Psoas muscle (tissue), 8 donors: Measurements from ENCODE around the gene FBXW12. TPM values are rescaled to one million over a fixed set of nuclear protein-coding genes. Genes with fewer than 3 reads are reported as not detected.

Experiments
- ATAC-seq, 4 donors: fragments of 200-7000 bp; cut with Tn5 transposase; one replicate each; pipeline ENCODE4 v1.9.1; 2020; ENCODE audit warnings: moderate library complexity in 3 of 4, mild to moderate bottlenecking in 2 of 4
- DNase-seq, 2 donors: peaks; one replicate each; pipeline ENCODE4 v3.0.0-alpha.2; 2020
- H3K27ac ChIP-seq: fragments of 200-600 bp; one replicate; pipeline ENCODE4 v1.8.0; 2022
- H3K27me3 ChIP-seq, 3 donors: fragments of 200-600 bp in 1 of 3; one replicate each; pipeline versions ENCODE4 v1.6.1 to v1.8.0; 2013 to 2022; ENCODE audit warnings: low read length in 2 of 3, mild to moderate bottlenecking in 2 of 3, moderate library complexity in 1 of 3; ENCODE audit not compliant: insufficient read depth in 3 of 3
- H3K36me3 ChIP-seq, 2 donors: fragments of 200-600 bp in 1 of 2; one replicate each; pipeline versions ENCODE4 v1.6.1 to v1.8.0; 2013 to 2022; ENCODE audit warnings: low read depth in 1 of 2, mild to moderate bottlenecking in 1 of 2, moderate library complexity in 1 of 2; ENCODE audit not compliant: insufficient read depth in 1 of 2
- H3K4me1 ChIP-seq: fragments of 200-600 bp; one replicate; pipeline ENCODE4 v1.8.0; 2022
- H3K4me3 ChIP-seq: fragments of 200-600 bp; one replicate; pipeline ENCODE4 v1.8.0; 2022; ENCODE audit warnings: mild to moderate bottlenecking
- H3K9me3 ChIP-seq: fragments of 200-600 bp; one replicate; pipeline ENCODE4 v1.8.0; 2022
- WGBS, 3 donors: extraction: QIAGEN DNeasy Blood & Tissue Kit; methylation state at CpG; one replicate each; pipeline versions ENCODE4 v1.1.6 to v1.1.7; 2013; 5-methylcytosine and 5-hydroxymethylcytosine counted together
- intact Hi-C, 2 donors: fragments of 100-400 bp; cut with DNase I; formaldehyde crosslinking; loops; one replicate each; pipeline versions ENCODE4 v1.11.0 to v1.14.2; 2022
- polyA plus RNA-seq, 3 donors: library from polyadenylated mRNA; stranded (reverse); fragments of 200-250 nt; gene quantifications; one replicate each; pipeline ENCODE4 v1.2.3, GENCODE V29; 2013
- total RNA-seq, 4 donors: library from RNA; stranded (reverse); fragmentation: NEBNext Ultra II Directional in 2 of 4; extraction: Animal tissue kit (Norgen Biotek cat#: 25700) in 2 of 4; gene quantifications; one replicate each; pipeline versions ENCODE4 v1.2.1 to v1.2.4, GENCODE V29; 2021 to 2023
- TF ChIP-seq, protein P1 (sequence below): fragments of 200-600 bp; IDR thresholded peaks from one replicate; pipeline ENCODE4 v1.8.0; 2022; ENCODE audit warnings: antibody characterized with exemption
- donor health status: healthy with polysubstance abuse.
- donor health status: DM: no; HTN: no; CAD: no; lungs with moderate emphysema.
- donor health status: Bipolar disorder and iron deficiency.
- donor health status: healthy.
- donor health status: DM: yes; HTN: yes; CAD: no.
- donor health status: DM: no; HTN: no; CAD: no.
- donor health status: DM: no; HTN: no; CAD: no.
- donor health status: DM: yes; HTN: yes; CAD: no.

FBXW12 gene
- total and polyA plus RNA-seq, 7 donors: 0.01 TPM; not detected in 6

DNA sequence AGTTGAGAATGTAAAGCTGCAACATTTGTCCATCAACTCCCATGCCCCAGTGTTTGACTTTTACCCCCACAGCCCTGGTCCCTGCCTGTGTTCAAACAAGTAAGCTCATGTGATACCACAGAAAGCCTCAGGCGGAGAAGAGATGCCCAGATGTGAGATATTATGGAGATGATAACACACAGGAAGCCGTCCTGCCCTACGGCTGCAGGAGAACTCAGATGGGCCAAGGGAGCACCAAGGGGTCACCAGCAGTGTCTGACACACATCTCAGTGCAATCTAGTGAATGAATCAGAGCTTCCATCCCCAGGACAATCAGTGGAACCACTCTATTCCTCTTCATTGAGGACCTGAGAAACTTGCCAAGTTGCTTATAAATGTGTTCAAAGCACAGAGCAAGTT lies 24.5 kb upstream of the FBXW12 start:
- no peaks in the 10 kb centered on the region for H3K4me1 ChIP-seq
- H3K4me3 ChIP-seq: no peak overlapping the region
- H3K36me3 ChIP-seq: no peaks in the 10 kb centered on the region
- ATAC-seq (no peak), DNase-seq (no peak)
- TF ChIP-seq, protein P1, sequence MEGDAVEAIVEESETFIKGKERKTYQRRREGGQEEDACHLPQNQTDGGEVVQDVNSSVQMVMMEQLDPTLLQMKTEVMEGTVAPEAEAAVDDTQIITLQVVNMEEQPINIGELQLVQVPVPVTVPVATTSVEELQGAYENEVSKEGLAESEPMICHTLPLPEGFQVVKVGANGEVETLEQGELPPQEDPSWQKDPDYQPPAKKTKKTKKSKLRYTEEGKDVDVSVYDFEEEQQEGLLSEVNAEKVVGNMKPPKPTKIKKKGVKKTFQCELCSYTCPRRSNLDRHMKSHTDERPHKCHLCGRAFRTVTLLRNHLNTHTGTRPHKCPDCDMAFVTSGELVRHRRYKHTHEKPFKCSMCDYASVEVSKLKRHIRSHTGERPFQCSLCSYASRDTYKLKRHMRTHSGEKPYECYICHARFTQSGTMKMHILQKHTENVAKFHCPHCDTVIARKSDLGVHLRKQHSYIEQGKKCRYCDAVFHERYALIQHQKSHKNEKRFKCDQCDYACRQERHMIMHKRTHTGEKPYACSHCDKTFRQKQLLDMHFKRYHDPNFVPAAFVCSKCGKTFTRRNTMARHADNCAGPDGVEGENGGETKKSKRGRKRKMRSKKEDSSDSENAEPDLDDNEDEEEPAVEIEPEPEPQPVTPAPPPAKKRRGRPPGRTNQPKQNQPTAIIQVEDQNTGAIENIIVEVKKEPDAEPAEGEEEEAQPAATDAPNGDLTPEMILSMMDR: no peak
- intact Hi-C loops: no loop called here
- no peaks in the 10 kb centered on the region for H3K27me3 ChIP-seq
- H3K27ac ChIP-seq: no peak overlapping the region
- no peaks in the 10 kb centered on the region for H3K9me3 ChIP-seq
- WGBS, 3 donors: 76 to 86% (median 80%) methylated on average over 3 of the region's 3 CpGs

DNA sequence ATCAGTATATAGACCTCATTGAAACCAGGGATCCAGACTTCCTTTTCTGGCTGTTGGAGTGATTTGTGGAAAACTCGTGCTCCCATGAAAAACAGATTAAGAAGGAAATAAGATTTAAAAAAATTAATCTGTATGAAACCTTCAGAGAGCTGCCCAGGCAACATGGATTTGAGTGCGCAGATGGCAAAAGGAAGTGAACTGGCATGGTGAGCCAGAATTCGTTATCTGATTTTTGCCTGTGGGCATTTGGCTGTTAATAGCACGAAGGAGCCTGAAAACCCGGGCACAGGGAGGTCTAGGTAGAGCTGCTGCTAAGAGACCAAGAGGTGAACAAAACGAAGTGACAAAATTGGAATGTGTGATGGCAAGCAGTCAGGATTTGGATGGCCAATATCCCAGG lies 19.5 kb upstream of the FBXW12 start:
- no peak for ATAC-seq
- Histone ChIP-seq H3K4me3 (no peak overlapping the region), H3K4me1 (no peaks in the 10 kb centered on the region), H3K9me3 (no peaks in the 10 kb centered on the region), H3K36me3 (no peaks in the 10 kb centered on the region), H3K27me3 (no peaks in the 10 kb centered on the region), H3K27ac (no peak overlapping the region)
- TF ChIP-seq, protein P1: no peak
- intact Hi-C loops: no loop called here
- no peak for DNase-seq
- 73 to 74% (median 73%) methylated on average over 6 of the region's 6 CpGs for WGBS, 3 donors

DNA sequence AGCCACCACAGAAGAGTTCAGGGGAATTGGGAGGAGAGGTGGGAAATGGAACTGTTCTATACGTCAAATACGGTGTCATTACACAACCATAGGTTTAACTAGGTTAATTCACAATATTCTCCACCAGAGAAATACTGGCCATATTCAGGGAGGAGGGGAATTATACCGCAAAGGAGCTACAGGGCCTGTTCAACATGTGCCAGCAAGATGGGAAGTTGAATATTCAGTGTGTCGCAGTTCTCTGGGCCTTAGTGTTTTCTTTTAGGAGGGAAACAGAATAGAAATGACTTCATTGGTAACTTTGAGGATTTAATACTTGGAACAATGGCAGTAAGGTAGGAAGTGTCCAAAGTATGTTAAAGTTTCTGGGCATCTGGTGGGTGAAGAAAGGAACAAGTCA lies 18.0 kb upstream of the FBXW12 start:
- intact Hi-C loops: no loop called here
- H3K4me1 ChIP-seq: no peaks in the 10 kb centered on the region
- H3K36me3 ChIP-seq: no peaks in the 10 kb centered on the region
- WGBS, 3 donors: 89 to 95% (median 89%) methylated on average over 4 of the region's 4 CpGs
- no peak overlapping the region for H3K27ac ChIP-seq
- DNase-seq (no peak), ATAC-seq (no peak)
- TF ChIP-seq, protein P1: no peak
- H3K27me3 ChIP-seq: peaks cover 0 to 5% (median 0%) of the 10 kb centered on the region in 3 donors
- no peaks in the 10 kb centered on the region for H3K9me3 ChIP-seq
- no peak overlapping the region for H3K4me3 ChIP-seq

DNA sequence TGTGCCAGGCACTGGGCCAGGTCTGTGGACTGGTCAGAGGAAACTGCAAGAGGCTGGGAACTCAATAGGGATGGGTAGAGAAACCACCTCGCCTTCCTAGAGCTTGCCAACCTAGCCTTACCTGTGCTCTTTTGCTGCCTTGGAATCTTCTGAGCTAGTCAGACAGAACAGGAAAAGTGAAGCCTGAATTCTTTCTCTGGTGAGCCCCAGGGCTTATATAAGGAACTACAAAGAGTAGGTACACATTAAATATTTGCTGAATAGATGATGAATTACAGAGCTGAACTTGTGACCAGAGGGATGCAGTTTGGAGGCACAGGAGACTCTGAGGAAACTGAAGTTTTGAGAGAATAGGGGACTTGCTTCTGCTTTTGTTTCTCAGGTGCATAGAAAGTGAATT lies 15.6 kb upstream of the FBXW12 start:
- Histone ChIP-seq H3K4me3 (no peak overlapping the region), H3K36me3 (no peaks in the 10 kb centered on the region), H3K27me3 (peaks cover 0 to 5% (median 0%) of the 10 kb centered on the region in 3 donors), H3K9me3 (peaks cover under 1% of the 10 kb centered on the region), H3K4me1 (no peaks in the 10 kb centered on the region), H3K27ac (no peak overlapping the region)
- TF ChIP-seq, protein P1: no peak
- intact Hi-C loops: no loop called here
- 72 to 83% (median 82%) methylated on average over 1 of the region's 1 CpG for WGBS, 3 donors
- no peak for ATAC-seq
- no peak for DNase-seq

DNA sequence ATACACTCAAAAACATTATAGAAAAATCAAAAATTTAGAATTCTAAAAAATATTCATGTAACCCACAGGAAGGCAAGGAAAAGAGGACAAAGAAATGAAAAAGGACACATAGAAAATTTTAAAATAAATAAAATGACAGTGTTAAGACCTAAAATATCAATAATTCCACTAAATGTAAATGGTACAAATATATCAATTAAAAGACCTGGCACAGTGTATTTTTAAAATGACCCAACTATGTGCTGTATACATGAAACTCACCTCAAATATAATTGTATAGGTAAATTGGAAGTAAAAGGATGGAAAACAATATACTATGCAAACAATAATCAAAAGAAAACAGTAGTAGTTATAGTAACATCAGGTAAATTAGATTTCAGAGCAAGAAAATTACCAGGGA lies 10.1 kb upstream of the FBXW12 start:
- intact Hi-C loops: no loop called here
- TF ChIP-seq, protein P1: no peak
- H3K27me3 ChIP-seq: peaks cover 0 to 5% (median 0%) of the 10 kb centered on the region in 3 donors
- no peaks in the 10 kb centered on the region for H3K4me1 ChIP-seq
- no peak overlapping the region for H3K27ac ChIP-seq
- peaks cover 10% of the 10 kb centered on the region for H3K9me3 ChIP-seq
- H3K36me3 ChIP-seq: no peaks in the 10 kb centered on the region
- no peak overlapping the region for H3K4me3 ChIP-seq
- no peak for ATAC-seq
- DNase-seq: no peak
